ENCODE measurements around the gene TMEM150C. TPM values are rescaled to one million over a fixed set of nuclear protein-coding genes. Genes with fewer than 3 reads are reported as not detected.

The TMEM150C gene
- total RNA-seq, 1 experiment from 2014 or later, result 0.07 TPM

DNA sequence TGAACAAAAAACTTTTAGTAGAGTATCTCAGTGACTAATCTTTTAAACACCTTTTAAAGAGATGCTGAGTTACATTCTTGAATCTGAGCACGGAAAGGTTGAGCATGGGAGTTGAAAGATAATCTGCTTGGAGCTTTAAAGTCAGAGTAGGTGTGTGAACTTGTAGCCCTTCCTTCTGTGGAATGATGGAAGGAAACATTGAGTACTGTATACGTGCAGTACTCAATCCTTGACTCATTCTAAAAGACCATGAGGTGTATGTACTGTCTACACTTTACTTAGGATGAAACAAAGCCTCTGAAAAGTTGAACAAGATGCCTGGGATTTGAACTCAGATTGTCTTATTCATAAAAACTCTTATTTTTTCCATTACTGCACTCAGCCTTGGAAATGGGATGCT, 128.0 kb downstream of the TMEM150C start:
- no peak for DNase-seq (ENCODE audit: extremely low read depth, low read depth)

Other genes starting within 250 kb of the TMEM150C start
- gene HNRNPD, start 188.0 kb downstream of the TMEM150C start, total RNA-seq (2014; rRNA removed; shearing (Covaris generic)), result 38.2 and 39.7 TPM in 2 replicates
- 145 TPM in 2 replicates for gene HNRNPDL, start 131.5 kb downstream of the TMEM150C start, total RNA-seq (2014; rRNA removed; shearing (Covaris generic))
- 57.6 and 59.6 TPM in 2 replicates for gene ENOPH1, start 131.4 kb downstream of the TMEM150C start, total RNA-seq (2014; rRNA removed; shearing (Covaris generic))
- gene SCD5, start 236.8 kb upstream of the TMEM150C start, total RNA-seq (2014; rRNA removed; shearing (Covaris generic)), result 5.6 and 6.4 TPM in 2 replicates